CD4-positive, alpha-beta T cell treated with Interleukin-17A for 4 hours (primary cell): ENCODE measurements around the gene MEX3A.
"Not testable (repeated sequence)": the region's sequence is repeated elsewhere in the genome, so short reads cannot be mapped to it uniquely, and the experiment has no call there.

ENCODE experiments used
- DNase-seq: peaks from one replicate; pipeline ENCODE4 v3.0.0-alpha.2; 2020; ENCODE audit warnings: mixed read lengths

MEX3A gene

GRCh38 chr1:156117414-156118176, 35.3 kb upstream of the MEX3A start:
- no peak for DNase-seq

GRCh38 chr1:156116731-156117130, 34.5 kb upstream of the MEX3A start:
- not testable (repeated sequence) for DNase-seq

GRCh38 chr1:156115514-156116374, 33.5 kb upstream of the MEX3A start:
- peak; percentile 34 for DNase-seq

- peak; percentile 44 for DNase-seq
These were observed 32.8 kb upstream of the MEX3A start for GRCh38 chr1:156114919-156115513.

GRCh38 chr1:156114101-156114918, 32.0 kb upstream of the MEX3A start, which contains the start of gene LMNA:
TSS of gene LMNA (plus strand) at chr1:156114711. CDS start at chr1:156114919, 208 bp downstream.
- DNase-seq: peak; percentile 87

GRCh38 chr1:156113282-156113950, 31.2 kb upstream of the MEX3A start:
- no peak for DNase-seq

- no peak for DNase-seq
These were observed 30.2 kb upstream of the MEX3A start for GRCh38 chr1:156112276-156113137.

GRCh38 chr1:156111355-156111962, 29.2 kb upstream of the MEX3A start:
- DNase-seq: no peak

- no peak for DNase-seq
These were observed 28.0 kb upstream of the MEX3A start for GRCh38 chr1:156110252-156110651.

GRCh38 chr1:156108664-156109241, 26.5 kb upstream of the MEX3A start:
- no peak for DNase-seq

- no peak for DNase-seq
These were observed 25.8 kb upstream of the MEX3A start for GRCh38 chr1:156108057-156108456.

- no peak for DNase-seq
These were observed 24.6 kb upstream of the MEX3A start for GRCh38 chr1:156106624-156107488.

GRCh38 chr1:156104861-156105832, 22.9 kb upstream of the MEX3A start:
- DNase-seq: no peak

- peak; percentile 46 for DNase-seq
These were observed 22.0 kb upstream of the MEX3A start for GRCh38 chr1:156104065-156104810.

- peak; percentile 48 for DNase-seq
These were observed 21.3 kb upstream of the MEX3A start for GRCh38 chr1:156103521-156103947.

- DNase-seq: no peak
These were observed 20.6 kb upstream of the MEX3A start for GRCh38 chr1:156102633-156103511.
